GM21717 (cell line): Measurements from ENCODE around the gene MACROH2A2.
"Not testable (repeated sequence)": the region's sequence is repeated elsewhere in the genome, so short reads cannot be mapped to it uniquely, and the experiment has no call there.

Experiments
- ATAC-seq: cut with Tn5 transposase; IDR thresholded peaks from one replicate; pipeline ENCODE4 v1.9.1; 2021; ENCODE audit warnings: mild to moderate bottlenecking, moderate library complexity; ENCODE audit not compliant: unreplicated experiment

MACROH2A2 gene

GRCh38 chr10:70052462-70053217 lies at the start of gene MACROH2A2:
MACROH2A2 (plus strand) TSS chr10:70052846; CDS start chr10:70075659, 22,813 bp downstream.
- no peak for ATAC-seq

GRCh38 chr10:70007116-70007820 lies 45.4 kb upstream of the MACROH2A2 start:
- ATAC-seq, result no peak

- no peak for ATAC-seq
Measured at GRCh38 chr10:70031215-70031614, 21.4 kb upstream of the MACROH2A2 start.

- no peak for ATAC-seq
Measured at GRCh38 chr10:70032667-70033289, 19.9 kb upstream of the MACROH2A2 start.

- no peak for ATAC-seq
Measured at GRCh38 chr10:70034232-70034631, 18.4 kb upstream of the MACROH2A2 start.

- no peak for ATAC-seq
Measured at GRCh38 chr10:70035531-70035930, 17.1 kb upstream of the MACROH2A2 start.

GRCh38 chr10:70038923-70039322 lies 13.7 kb upstream of the MACROH2A2 start:
- no peak for ATAC-seq

GRCh38 chr10:70041016-70041415 lies 11.6 kb upstream of the MACROH2A2 start:
- ATAC-seq, result no peak

GRCh38 chr10:70041739-70042138 lies 10.9 kb upstream of the MACROH2A2 start:
- not testable (repeated sequence) for ATAC-seq

- ATAC-seq, result not testable (repeated sequence)
Measured at GRCh38 chr10:70047066-70047465, 5.6 kb upstream of the MACROH2A2 start.

GRCh38 chr10:70048030-70048723 lies 4.5 kb upstream of the MACROH2A2 start:
- no peak for ATAC-seq

- no peak for ATAC-seq
Measured at GRCh38 chr10:70051848-70052247, 798 bp upstream of the MACROH2A2 start.

GRCh38 chr10:70053218-70053840 lies 683 bp downstream of the MACROH2A2 start:
- no peak for ATAC-seq

GRCh38 chr10:70053841-70054288 lies 1.2 kb downstream of the MACROH2A2 start:
- ATAC-seq, result no peak

GRCh38 chr10:70054902-70055301 lies 2.3 kb downstream of the MACROH2A2 start:
- ATAC-seq, result no peak

- ATAC-seq, result no peak
Measured at GRCh38 chr10:70055550-70055949, 2.9 kb downstream of the MACROH2A2 start.

- no peak for ATAC-seq
Measured at GRCh38 chr10:70057306-70057705, 4.7 kb downstream of the MACROH2A2 start.

- ATAC-seq, result no peak
Measured at GRCh38 chr10:70060389-70060788, 7.7 kb downstream of the MACROH2A2 start.

- ATAC-seq, result no peak
Measured at GRCh38 chr10:70063418-70064098, 10.9 kb downstream of the MACROH2A2 start.

- no peak for ATAC-seq
Measured at GRCh38 chr10:70064486-70064885, 11.8 kb downstream of the MACROH2A2 start.
